GM21390 (cell line): Measurements from ENCODE around the gene ERC2.
A peak's percentile ranks its signal among the peaks of the same experiment; 100 is the strongest.

Experiments
- ATAC-seq: cut with Tn5 transposase; IDR thresholded peaks from one replicate; pipeline ENCODE4 v1.9.1; 2021; ENCODE audit not compliant: unreplicated experiment

The ERC2 gene

DNA sequence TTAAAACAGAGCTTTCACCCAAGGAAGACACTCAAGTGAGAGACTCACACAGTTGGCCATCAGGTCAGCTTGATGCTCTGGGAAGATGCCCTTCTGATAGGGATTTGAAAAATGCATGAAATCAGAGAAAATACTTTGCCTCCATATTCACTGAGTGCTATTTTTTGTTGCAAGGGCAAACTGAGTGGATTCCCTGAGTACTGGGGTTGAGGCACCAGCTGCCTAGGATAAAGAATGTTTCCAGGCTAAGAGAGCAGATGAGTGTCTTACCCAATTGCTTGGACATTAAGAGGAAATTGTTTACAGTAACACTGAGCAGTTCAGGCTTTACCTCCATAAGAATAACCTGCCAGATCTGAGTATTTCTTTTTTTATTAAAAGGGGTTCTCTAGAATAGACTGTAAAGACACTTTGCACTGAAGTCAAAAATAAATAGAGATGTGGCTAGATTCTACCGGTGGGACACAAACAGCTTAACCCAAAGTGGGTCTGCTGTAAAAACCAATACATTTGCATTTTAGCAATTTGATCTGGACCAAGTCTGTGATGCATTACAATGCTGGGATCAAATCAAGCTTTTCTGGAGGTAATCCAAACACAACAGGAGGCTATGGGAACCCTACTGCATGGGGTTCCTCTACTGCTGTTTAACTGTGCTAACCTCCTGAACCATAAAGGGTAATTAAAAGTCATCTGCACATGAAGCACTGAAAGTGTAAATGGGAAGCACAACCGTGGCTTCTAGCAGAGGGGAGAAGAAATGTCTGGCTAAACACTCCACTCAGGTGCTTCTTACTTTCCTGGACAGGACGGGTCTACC lies 742.4 kb downstream of the ERC2 start:
- ATAC-seq: no peak

DNA sequence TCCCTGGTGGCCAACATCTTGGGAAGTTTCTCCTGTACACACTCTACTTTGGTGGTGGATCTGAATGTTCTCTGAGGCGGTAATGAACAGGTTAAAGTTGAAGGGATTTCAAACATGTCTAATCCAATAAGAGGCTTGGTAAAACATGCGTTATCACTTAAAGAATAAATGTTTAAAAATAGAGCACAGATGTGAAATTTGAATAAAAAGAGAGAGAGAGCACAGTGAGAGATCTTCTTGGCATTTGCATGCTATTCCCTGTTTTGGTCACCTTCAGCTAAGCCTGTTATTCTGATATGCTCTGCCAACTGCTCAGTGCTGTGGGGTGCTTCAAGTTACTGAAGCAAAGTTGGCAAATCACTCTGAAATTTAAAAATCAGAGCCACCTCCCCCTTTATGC lies 743.4 kb downstream of the ERC2 start:
- peak; percentile 74 for ATAC-seq

DNA sequence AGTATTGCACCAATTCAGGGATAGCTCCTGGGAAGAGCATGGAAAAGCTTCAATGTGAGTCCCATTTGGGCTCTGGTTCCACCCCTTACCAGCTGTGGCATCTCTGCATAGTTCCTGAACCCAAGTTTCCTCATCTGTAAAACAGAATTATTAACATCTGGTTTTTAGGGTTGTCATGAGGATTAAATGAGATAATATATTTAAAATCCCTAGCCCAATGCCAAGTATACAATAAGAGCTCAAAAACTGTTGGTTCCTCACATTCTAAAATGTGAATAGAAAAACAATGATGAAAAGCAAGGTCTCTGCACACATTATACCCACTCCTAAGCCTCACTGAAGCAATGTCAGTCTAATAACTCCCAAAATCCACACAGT lies 743.9 kb downstream of the ERC2 start:
- ATAC-seq: no peak

DNA sequence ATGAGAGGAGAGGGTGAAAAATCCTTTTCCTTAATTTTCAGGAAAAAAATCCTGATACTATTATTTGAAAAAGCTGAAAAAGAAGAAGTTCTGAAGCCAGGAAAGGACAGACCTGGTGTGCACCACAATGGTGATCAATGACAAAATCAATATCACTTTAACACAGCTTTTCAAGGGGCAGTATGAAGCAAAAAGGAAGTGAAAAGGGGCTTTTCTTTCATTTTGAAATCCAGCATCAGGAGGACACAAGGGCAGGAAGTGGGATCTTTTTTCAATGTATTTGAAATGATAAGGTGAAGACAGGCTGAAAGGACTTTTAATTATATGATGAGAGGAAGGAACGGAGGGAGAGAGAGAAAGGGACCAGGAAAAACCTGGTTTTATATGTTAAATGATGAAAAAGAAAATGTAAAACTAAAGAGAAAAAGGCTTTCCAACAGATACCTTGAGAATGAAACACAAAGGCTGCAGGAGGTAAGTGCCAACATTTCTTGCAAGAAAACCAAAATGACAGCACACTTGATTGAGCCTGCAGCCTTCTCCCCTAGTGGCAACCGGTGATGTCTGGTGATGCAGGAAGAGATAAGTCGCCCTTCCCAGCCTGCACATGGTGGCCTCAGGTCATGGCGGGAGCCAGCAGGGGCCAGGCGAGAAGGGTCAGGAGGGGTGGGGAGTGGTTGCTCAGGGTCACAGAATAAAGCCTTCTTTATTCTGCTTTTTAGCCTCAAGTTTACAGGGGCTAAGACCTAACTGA lies 744.4 kb downstream of the ERC2 start:
- no peak for ATAC-seq

DNA sequence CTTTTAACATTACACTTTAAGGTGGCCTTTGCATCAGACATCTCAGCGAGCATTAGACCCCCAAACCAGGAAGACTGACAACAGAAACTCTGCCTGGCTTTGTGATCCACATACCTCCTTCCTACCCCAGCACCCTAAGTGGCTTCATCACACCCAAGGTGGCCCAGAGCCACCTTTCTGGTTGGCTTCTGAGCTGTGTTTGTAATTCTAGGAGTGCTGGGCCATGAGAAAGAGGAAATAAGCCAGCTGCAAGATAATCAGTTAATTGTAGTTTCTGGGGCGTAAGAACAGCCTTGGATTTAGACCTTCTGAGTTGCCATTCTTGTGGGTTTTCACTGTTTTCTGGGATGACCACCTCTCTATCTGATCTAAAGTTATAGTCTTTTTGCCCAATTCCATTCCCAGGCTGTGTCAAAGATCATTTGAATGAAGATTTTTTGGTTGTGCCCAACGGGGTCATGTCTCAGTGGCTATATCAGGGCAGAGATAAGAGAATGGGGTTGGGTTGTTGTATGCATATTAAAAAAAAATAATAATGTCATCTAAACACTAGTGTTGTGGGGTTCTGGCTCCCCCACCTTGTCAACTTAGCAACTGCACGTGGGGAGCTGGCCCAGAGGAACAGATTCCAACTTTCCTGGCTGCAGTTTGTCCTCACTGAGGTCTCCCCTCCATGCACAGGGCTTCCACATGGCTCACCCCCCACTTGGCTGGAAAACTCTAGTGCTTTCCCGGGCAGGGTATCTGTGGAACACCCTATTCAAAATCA lies 746.4 kb downstream of the ERC2 start:
- no peak for ATAC-seq

DNA sequence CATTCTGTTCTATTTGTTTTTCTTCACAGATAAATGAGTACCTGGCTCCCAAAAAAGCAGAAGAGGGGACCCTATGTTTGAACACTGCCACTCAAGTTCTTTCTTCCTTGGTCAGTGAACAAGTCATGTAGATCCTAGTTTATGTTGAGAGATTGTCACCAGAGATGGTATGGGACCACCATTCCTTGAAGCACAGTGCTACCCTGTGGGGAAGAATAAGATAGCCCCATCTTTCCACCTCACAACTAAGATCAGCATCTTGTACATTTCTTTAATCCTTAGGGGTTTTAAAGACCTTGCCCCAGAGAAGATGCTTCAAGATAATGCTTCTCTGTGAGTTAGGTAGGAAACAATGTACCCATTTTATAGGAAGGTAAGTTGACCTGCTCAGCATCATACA lies 747.7 kb downstream of the ERC2 start:
- ATAC-seq: peak; percentile 34

DNA sequence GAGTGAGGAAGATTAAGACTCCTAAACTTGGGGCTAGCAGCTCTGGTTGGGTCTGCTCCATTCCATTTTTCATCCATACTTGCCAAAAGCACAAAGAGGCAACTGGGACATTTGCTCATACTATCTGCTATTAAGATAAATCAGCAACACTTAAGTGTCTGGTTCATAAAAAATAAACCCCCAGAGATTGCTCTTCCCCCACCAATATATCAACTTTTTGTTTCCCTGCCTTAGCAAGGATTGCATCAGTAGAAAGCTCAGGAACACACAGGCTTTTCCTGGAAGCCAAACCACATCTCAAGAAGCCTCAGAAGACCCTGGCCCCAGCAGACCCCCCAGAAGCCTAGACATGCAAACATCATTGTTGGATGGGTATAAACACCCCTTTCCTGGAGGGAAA lies 748.8 kb downstream of the ERC2 start:
- ATAC-seq: no peak

DNA sequence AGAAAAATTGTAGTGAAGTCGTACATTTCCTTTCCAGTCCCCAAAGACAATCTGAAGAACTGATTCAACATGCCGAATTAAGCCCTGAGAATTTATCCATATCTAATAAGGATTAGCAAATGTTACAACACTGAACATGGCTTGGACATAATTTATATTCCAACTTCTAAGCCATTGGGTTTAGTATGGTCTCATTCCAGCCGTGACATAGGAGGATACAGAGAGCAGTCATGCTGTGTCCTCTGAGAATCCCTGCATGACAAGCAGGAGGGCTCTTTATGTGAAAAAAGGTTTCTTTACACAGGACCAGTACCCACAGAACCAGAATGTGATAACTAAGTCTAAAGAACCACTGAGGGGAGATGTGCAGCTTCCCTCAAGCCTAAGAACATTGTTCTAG lies 749.3 kb downstream of the ERC2 start:
- no peak for ATAC-seq

DNA sequence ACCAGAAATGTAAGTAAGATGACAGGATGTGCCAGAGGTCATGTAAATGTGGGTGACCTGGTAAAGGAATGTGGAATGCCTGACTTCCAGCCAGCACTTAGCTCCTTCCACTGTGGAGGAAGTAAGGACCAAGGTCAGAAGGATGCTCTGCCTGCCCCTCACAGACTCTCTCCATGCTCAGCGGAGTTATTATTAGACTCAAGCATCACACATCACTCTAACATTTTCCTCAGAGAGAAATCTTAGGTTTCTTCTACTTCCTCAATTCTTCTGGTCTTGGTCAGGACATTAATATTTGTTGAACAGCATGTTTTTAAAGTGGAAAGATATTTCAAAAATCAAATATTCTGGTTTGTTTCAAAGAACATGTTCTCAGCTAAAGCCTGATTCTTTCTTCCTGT lies 749.7 kb downstream of the ERC2 start:
- ATAC-seq: no peak

DNA sequence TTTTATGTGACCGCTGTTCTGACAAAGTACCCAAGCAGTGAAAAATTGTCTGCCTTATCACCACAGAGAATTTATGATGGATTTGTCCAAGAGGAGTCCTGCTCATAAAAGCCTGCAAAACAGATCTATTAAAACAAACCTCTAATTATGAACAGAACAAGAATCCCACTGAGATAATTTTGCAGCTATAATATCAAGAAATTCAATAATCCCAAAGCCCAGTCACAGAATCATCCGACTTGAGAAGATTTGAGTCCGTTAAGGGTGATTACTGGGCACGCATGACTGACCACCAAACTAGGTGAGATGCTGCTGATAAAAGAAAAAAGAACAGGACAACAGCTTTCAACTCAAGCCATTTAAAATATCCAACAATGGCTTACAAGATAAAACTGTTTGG lies 750.2 kb downstream of the ERC2 start:
- ATAC-seq: no peak

DNA sequence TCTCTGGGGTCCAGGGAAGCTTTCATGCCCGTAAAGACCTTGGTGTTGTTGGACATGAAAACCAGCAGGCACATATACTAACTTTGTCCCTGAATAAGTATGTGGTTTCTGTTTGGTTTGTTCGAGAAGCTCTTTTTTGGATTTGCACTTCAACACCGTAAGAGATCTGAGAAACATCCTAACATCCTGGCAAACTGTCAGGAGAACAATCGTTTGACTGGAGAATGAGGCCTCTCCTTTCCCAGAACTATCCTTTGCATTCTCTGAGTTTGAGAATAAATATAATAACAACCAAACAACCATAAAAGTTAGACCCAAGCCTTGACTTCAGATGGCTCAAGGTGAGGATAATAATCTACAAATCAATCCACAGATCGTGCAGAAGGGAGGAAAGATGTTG lies 750.8 kb downstream of the ERC2 start:
- ATAC-seq: no peak

DNA sequence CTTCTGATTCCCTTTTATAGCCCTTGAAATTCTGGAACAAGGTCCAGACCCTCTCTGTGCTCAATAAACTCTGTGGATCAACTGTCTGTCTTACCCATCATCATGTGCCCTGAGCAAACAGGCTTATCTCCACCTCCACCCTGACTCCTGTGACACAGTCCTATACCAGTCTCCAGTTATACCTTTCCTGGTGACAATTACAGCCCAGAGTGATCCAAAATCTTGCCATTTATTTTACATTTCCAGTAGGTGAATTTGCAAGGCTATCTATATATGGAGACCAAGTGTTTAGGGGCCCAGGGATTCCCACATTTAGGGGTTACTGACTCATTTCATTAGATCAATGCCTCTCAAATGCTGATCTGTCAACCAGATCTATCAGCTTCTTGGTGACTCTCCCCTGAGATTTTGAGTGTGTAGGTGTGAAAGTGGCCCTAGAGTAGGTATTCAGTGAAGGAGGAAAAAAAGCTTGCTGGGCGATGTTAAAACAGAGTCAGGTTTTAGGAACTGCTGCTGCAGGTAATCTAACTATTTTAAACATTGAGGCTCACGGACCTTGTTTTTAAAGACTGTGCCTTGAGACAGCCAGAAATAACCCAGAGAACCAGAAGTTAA lies 751.5 kb downstream of the ERC2 start:
- ATAC-seq: no peak

DNA sequence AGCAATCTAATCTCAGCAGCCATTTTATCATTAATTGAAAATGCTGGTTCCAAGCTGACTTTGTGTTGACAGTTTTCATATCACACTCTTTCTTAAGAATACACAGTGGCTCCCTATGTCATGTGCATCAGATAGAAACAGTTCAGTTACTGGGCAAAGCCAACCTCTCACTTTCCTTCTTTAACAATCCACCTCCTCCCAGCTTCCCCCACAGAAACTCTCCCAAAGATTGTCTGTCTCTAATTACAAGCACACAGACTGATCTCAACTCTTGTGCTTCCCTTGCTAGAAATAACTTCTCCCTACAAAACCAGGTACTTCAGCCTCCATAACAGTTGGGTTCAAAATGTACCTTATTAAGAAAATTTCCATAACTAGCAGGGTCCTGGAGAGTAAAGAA lies 752.2 kb downstream of the ERC2 start:
- ATAC-seq: no peak

DNA sequence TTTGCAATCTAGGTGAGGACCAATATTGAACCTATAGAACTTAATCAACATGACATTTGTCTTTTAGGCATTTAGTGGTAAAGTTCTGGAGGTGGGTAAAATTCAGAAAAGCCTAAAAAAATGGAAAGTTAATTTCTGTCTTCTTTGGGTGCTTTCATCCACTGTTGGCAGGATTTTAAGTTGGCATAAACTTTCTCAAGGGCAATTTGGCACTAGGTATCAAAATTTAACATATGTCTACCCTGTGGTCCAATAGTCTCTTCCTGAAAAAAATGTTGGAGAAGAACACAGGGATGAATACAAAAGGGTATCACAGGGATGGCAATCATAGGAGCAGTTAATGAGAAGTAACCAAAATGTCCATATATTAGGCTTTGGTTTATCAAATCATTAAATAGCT lies 754.2 kb downstream of the ERC2 start:
- no peak for ATAC-seq

DNA sequence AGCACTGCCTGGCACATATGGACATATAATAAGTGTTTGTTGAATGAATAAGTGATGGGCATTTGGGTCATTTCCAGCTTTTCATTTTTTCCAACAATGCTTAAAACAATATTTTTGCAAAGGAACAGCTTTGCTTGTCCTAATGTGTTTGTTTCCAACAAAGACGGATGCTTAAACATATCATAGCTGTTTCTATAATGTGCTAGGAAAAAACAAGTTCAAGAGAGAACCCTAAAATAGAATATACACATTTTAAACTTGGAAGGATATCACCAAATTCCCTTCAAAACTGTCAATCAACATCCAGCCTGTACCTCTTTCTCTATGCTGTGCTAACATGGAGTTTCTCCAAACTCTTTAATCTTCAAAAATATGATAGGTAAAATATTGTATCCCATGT lies 756.6 kb downstream of the ERC2 start:
- ATAC-seq: no peak

DNA sequence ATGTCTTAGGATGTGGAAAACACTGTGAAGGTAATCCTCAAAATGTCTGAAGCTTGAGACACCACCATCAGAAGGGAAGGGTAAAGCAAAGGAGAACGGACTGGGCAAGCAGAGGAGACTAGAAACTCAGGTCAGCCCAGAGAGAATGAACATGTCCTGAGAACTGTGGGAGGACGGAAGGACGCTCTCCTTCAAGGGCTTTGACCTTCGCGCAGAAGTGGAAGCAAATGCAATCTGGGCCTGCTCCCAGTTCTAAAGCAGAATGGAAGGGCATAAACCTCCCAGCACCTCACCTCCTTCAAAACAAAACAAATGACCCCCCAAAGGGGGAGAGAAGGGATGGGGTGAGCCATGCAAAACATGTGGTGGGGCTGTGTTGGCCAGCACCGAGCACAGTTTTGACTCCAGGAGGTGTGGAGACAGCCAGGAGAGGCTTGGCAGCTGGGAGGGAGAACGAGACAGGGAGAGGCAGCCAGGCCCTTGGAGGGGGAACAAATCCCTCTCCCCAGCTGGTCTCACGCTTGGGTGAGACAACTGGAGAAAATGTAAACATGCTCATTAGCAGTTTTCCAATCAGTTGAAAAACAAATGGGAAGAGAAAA lies 758.8 kb downstream of the ERC2 start:
- ATAC-seq: no peak

DNA sequence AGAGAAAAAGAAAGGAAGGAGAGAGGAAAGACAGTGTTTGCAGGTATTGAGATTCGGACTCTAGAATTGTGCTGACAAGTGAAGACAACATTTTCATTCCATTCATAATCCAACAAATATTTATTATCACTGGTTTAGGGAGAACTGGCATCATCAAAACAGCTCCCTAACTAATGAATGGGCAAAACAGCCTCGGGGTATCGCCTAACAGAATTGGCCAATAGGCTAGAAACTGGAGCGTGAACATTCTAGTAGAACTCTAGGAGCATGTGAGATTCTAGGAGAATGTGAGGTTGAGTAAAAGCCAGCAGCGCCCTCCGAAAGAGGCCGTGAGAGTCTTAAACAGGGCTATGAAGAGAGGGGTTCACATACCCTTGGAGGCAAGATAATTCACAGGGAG lies 759.3 kb downstream of the ERC2 start:
- no peak for ATAC-seq

DNA sequence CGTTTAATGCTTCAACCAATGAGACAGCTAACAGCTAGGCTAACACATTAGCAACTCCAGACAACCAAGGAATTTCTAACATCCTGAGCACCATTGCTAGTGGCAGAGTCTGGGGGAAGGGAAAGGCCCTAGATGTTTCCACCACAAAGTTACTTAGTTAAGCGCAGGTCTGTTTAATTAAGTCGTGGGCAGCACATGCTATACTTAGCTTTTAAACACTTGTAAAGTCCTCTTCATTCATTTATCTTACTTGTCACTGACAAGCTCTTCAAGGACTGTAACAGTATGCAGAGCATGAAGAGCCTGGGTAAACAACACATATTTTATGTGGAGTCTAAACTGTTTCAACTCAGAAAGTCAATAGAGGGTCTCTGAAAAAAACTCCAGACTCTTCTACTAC lies 760.0 kb downstream of the ERC2 start:
- no peak for ATAC-seq

DNA sequence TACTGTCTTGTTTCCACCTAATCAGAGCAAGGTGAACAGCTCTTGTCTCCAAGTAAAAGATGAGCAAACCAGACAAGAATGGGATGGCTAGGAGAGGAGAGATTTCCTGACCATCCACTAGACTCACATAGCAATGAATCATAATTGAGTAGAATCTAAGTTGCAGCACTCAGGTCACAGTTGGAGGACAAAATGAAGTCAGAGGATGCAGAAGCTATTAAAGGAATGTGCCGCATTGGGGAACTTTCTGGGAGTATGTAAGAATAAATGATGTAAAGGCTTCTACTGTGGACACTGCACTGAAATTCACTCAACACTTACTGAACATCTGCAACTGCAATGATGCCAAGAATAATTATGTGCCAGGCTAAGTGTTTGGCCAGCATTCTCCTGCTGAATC lies 763.7 kb downstream of the ERC2 start:
- no peak for ATAC-seq

DNA sequence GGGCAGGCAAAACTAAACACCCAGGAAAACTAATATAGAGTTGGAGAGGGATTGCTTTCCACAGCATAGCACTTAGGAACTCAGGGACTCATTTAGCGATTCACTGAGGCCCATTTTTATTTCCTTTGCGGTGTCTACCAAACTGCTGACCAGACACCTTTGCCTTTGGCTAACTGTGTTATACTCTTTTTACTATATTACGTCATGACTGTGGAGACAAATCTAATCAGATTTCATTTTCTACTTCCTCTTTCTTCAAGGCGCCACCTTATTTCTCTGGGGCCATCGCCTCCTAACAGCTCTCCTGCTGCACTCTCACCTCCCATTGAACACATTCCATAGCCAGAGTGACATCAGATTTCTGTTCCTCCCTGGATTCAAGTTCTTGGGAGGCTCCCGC lies 765.4 kb downstream of the ERC2 start:
- ATAC-seq: no peak

DNA sequence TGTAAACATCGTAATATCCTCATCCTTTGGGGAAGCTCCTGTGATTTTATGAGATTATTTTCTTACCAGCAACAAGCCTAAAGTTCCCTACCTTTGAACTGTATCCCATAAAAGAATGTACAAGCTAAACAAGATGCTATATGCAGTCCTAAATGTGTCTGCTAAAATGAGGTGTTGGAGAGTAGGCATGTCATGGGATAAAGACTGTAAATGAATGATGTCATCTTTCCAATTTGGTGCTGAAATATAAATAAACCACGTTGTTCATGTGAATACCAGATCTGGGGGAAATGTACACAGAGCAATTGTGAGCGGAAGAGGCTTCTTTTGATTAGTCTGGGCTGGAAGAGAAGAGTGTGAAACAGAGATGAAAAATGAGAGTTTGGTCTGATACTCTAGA lies 766.3 kb downstream of the ERC2 start:
- ATAC-seq: no peak
